Loucy (cell line): ENCODE data around the gene GAB1.
A peak's percentile ranks its signal among the peaks of the same experiment; 100 is the strongest.

Experiments
- H2AFZ ChIP-seq: fragments of 200-600 bp; sonication (generic); 2 replicates; pipeline ENCODE4 v1.6.0; 2016; ENCODE audit warnings: antibody characterized with exemption, mild to moderate bottlenecking, low read length, moderate library complexity
- H3F3A ChIP-seq: fragments of 200-600 bp; 2 replicates; pipeline ENCODE4 v1.6.0; 2016; ENCODE audit warnings: antibody characterized with exemption, low read depth, mild to moderate bottlenecking
- H3K27me3 ChIP-seq: fragments of 200-600 bp; sonication (generic); 2 replicates; pipeline ENCODE4 v1.6.1; 2014; ENCODE audit warnings: low read length, mild to moderate bottlenecking; ENCODE audit not compliant: insufficient read depth, poor library complexity, severe bottlenecking
- H3K36me3 ChIP-seq: fragments of 200-600 bp; sonication (generic); 2 replicates; pipeline ENCODE4 v1.6.1; 2016; ENCODE audit warnings: low read length; ENCODE audit not compliant: insufficient read depth
- H3K4me1 ChIP-seq: fragments of 200-600 bp; sonication (generic); 2 replicates; pipeline ENCODE4 v1.5.1; 2014; ENCODE audit warnings: low read length, mild to moderate bottlenecking; ENCODE audit not compliant: insufficient read depth, poor library complexity, severe bottlenecking
- H3K4me2 ChIP-seq: fragments of 200-600 bp; sonication (generic); 2 replicates; pipeline ENCODE4 v1.6.0; 2014; ENCODE audit warnings: antibody characterized with exemption, low read length, low read depth, mild to moderate bottlenecking; ENCODE audit not compliant: poor library complexity, severe bottlenecking
- H3K4me3 ChIP-seq: fragments of 200-600 bp; sonication (generic); 2 replicates; pipeline ENCODE4 v1.5.1; 2014; ENCODE audit warnings: low read length, mild to moderate bottlenecking, mixed read lengths; ENCODE audit not compliant: poor library complexity, severe bottlenecking
- H3K79me2 ChIP-seq: fragments of 200-600 bp; sonication (generic); 2 replicates; pipeline ENCODE4 v1.6.1; 2014; ENCODE audit warnings: low read length; ENCODE audit not compliant: insufficient read depth
- H3K9ac ChIP-seq: fragments of 200-600 bp; sonication (generic); 2 replicates; pipeline ENCODE4 v1.6.0; 2014; ENCODE audit warnings: mild to moderate bottlenecking, low read depth, low read length, moderate library complexity; ENCODE audit not compliant: poor library complexity, severe bottlenecking
- H3K9me2 ChIP-seq: fragments of 200-600 bp; sonication (generic); replicated peaks from 2 replicates; pipeline ENCODE4 v1.6.1; 2016; ENCODE audit warnings: low read depth, low read length, mixed read lengths
- H3K9me3 ChIP-seq: fragments of 200-600 bp; sonication (generic); 2 replicates; pipeline ENCODE4 v1.6.1; 2014; ENCODE audit warnings: mild to moderate bottlenecking, antibody characterized with exemption, low read length, low read depth; ENCODE audit not compliant: insufficient read depth
- H4K20me1 ChIP-seq: fragments of 200-600 bp; sonication (generic); 2 replicates; pipeline ENCODE4 v1.6.0; 2014; ENCODE audit warnings: antibody characterized with exemption, low read length, mild to moderate bottlenecking; ENCODE audit not compliant: insufficient read depth, poor library complexity, severe bottlenecking
- EZH2phosphoT487 ChIP-seq: fragments of 200-600 bp; IDR thresholded peaks from 2 replicates; pipeline ENCODE4 v1.6.1; 2018; ENCODE audit warnings: antibody characterized with exemption, mild to moderate bottlenecking, moderate library complexity, borderline replicate concordance
- TF ChIP-seq, protein P1 (sequence below): fragments of 200-600 bp; sonication (generic); conservative IDR thresholded peaks from 2 replicates; pipeline ENCODE4 v1.5.1; 2014; ENCODE audit warnings: mild to moderate bottlenecking, antibody characterized with exemption, low read length

Gene GAB1

DNA sequence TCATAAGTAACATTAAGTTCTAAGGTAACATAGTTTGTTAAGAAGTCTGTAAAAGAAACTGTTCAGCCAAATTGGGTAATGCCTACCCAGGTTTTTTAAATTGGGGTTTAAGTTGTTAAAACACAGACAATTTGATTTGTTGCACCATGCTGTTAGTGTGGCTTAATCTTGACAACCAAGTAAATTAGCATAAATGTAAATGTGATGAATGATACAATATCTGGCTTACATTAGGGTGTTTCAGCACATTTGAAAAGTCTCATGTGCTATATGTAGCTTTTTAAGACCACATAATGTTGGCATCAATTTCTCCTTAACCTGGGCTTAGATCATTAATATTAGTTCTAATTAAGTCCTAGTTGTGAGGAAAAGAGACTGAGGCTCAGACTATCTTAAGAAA, 104.4 kb downstream of the GAB1 start:
- no peaks in the 10 kb centered on the region for H3K9me3 ChIP-seq
- no peak overlapping the region for H3K9ac ChIP-seq
- 0 out of 2 replicates have a peak, but pooled peaks cover 7% of the 10 kb centered on the region for H3K36me3 ChIP-seq
- peaks cover 8% of the 10 kb centered on the region; the same call in 1 of the 2 replicates for H3F3A ChIP-seq
- no peak overlapping the region for H2AFZ ChIP-seq
- no peak overlapping the region for H3K4me2 ChIP-seq
- H3K9me2 ChIP-seq: no peaks in the 10 kb centered on the region
- H3K79me2 ChIP-seq: 0 out of 2 replicates have a peak, but pooled peaks cover 4% of the 10 kb centered on the region
- H3K4me3 ChIP-seq: no peak overlapping the region
- TF ChIP-seq, protein P1, sequence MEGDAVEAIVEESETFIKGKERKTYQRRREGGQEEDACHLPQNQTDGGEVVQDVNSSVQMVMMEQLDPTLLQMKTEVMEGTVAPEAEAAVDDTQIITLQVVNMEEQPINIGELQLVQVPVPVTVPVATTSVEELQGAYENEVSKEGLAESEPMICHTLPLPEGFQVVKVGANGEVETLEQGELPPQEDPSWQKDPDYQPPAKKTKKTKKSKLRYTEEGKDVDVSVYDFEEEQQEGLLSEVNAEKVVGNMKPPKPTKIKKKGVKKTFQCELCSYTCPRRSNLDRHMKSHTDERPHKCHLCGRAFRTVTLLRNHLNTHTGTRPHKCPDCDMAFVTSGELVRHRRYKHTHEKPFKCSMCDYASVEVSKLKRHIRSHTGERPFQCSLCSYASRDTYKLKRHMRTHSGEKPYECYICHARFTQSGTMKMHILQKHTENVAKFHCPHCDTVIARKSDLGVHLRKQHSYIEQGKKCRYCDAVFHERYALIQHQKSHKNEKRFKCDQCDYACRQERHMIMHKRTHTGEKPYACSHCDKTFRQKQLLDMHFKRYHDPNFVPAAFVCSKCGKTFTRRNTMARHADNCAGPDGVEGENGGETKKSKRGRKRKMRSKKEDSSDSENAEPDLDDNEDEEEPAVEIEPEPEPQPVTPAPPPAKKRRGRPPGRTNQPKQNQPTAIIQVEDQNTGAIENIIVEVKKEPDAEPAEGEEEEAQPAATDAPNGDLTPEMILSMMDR: no peak
- no peak for TF ChIP-seq EZH2phosphoT487
- H3K4me1 ChIP-seq: peaks cover 57% of the 10 kb centered on the region
- H3K27me3 ChIP-seq: no peaks in the 10 kb centered on the region
- H4K20me1 ChIP-seq: no peaks in the 10 kb centered on the region

DNA sequence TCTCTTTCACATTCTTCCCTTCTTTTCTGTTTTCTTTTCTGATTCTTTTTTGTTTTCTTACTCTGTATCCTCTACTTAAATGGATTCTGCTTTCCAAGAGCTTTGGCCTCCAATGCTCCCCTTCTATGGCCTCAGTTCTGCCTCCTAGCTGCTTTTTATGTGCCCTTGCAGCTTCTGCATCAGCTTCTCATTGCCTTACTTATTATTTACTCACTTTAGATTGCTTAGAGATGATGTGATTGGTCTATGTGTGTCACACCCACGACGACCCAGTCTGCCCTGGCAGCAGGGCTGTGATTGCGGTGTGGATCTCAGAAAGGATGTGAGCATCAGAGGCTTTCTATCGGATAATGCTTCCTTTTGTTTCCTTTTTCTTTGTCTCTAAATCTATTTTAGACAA, 105.0 kb downstream of the GAB1 start:
- H3K4me1 ChIP-seq: peaks cover 51% of the 10 kb centered on the region
- H3K9me3 ChIP-seq: no peaks in the 10 kb centered on the region
- no peaks in the 10 kb centered on the region for H3K27me3 ChIP-seq
- H3K9ac ChIP-seq: no peak overlapping the region
- H2AFZ ChIP-seq: no peak overlapping the region
- H3K4me2 ChIP-seq: no peak overlapping the region
- peaks cover 8% of the 10 kb centered on the region; the same call in 1 of the 2 replicates for H3F3A ChIP-seq
- H3K36me3 ChIP-seq: 0 out of 2 replicates have a peak, but pooled peaks cover 7% of the 10 kb centered on the region
- H3K79me2 ChIP-seq: 0 out of 2 replicates have a peak, but pooled peaks cover 4% of the 10 kb centered on the region
- H4K20me1 ChIP-seq: no peaks in the 10 kb centered on the region
- no peak for TF ChIP-seq EZH2phosphoT487
- TF ChIP-seq, protein P1: peak; percentile 40
- H3K9me2 ChIP-seq: no peaks in the 10 kb centered on the region
- no peak overlapping the region for H3K4me3 ChIP-seq

DNA sequence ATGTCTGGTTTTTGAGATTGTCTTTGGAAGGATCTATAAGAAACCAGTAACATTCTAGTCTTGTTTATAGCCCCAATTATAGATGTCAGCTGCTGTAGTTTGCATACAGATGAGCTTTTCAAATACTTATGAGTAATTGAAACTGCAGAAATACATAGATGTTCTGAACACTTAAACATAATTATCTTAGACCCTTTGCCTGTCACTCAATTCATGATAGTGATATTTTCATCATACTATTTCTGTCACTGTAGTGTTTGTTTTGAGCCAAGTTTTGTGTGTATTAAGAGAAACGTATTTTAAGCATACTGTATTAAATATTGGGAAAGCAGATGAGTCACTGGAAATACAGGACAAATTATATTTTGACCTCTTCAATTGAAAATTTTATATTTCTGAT, 107.1 kb downstream of the GAB1 start:
- TF ChIP-seq EZH2phosphoT487: no peak
- TF ChIP-seq, protein P1: no peak
- Histone ChIP-seq H3K4me3 (no peak overlapping the region), H4K20me1 (no peaks in the 10 kb centered on the region), H3F3A (peaks cover 4% of the 10 kb centered on the region; the same call in 1 of the 2 replicates), H3K9ac (no peak overlapping the region), H3K9me2 (no peaks in the 10 kb centered on the region), H2AFZ (no peak overlapping the region), H3K9me3 (no peaks in the 10 kb centered on the region), H3K4me1 (peaks cover 35% of the 10 kb centered on the region), H3K4me2 (no peak overlapping the region), H3K36me3 (0 out of 2 replicates have a peak, but pooled peaks cover 7% of the 10 kb centered on the region), H3K79me2 (0 out of 2 replicates have a peak, but pooled peaks cover 4% of the 10 kb centered on the region), H3K27me3 (no peaks in the 10 kb centered on the region)
